Keratinocyte (primary cell): ENCODE data around the gene PTK7.

Source experiments
- CTCF ChIP-seq, 3 experiments: IDR thresholded peaks in 1 of 3; conservative IDR thresholded peaks in 1 of 3; optimal IDR thresholded peaks in 1 of 3; 2 replicates in 2 of 3; 3 replicates in 1 of 3; pipeline versions ENCODE3 to v1.5.1; 2011; ENCODE audit warnings: low read length in 3 of 3, mild to moderate bottlenecking in 3 of 3, moderate library complexity in 2 of 3, control low read depth in 1 of 3, inconsistent platforms in 1 of 3; ENCODE audit not compliant: insufficient read depth in 2 of 3; ENCODE audit errors: extremely low read depth in 1 of 3
- EZH2 ChIP-seq: IDR thresholded peaks from one replicate; pipeline ENCODE4 v1.6.1; 2012; ENCODE audit warnings: inconsistent platforms, mild to moderate bottlenecking, low read length, moderate library complexity

GRCh38 chr6:43125555-43125954, 49.4 kb downstream of the PTK7 start:
- TF ChIP-seq CTCF (optimal IDR thresholded peaks at IDR 0.05 in 1 of 3, IDR thresholded peaks at IDR 0.05 in 1 of 3, conservative IDR thresholded peaks at IDR 0.05 in 1 of 3; ENCODE audit: extremely low read depth in 1 of 3, insufficient read depth in 2 of 3, low read length in 3 of 3) (no peak), EZH2 (no peak)
